Testis (tissue), 2 donors: ENCODE results near the gene NFATC1.

Experiments
- POLR2A ChIP-seq: fragments of 450-650 bp; IDR thresholded peaks from one replicate; pipeline ENCODE4 v1.6.1; 2017; ENCODE audit warnings: antibody characterized with exemption, mild to moderate bottlenecking, moderate library complexity
- TF ChIP-seq, protein P1 (sequence below), 3 experiments: fragments of 450-650 bp in 2 of 3; fragments of 200-600 bp in 1 of 3; sonication (generic) in 1 of 3; IDR thresholded peaks; one replicate each; pipeline ENCODE4 v1.5.1; 2016 to 2019; ENCODE audit warnings: antibody characterized with exemption in 3 of 3, mild to moderate bottlenecking in 2 of 3, moderate library complexity in 1 of 3

DNA sequence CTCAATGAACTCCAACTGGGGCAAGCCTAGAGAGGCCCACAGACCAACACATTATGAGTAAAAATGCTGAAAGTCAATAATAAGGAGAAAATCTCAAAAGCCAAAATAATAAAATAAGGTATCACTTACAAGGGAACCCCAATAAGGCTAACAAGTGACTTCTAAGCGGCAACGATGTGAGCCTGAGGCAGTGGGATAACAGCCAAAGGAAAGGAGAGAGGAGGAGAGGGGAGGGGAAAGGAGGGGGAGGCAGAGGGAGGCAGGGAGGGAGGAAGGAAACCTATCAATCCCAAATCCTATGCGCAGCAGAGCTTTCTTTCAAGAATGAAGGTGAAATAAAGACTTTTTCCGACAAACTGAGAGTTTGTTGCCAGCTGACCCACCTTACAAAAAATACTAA lies 6.0 kb upstream of the NFATC1 start:
- no peak for TF ChIP-seq POLR2A
- TF ChIP-seq, protein P1, sequence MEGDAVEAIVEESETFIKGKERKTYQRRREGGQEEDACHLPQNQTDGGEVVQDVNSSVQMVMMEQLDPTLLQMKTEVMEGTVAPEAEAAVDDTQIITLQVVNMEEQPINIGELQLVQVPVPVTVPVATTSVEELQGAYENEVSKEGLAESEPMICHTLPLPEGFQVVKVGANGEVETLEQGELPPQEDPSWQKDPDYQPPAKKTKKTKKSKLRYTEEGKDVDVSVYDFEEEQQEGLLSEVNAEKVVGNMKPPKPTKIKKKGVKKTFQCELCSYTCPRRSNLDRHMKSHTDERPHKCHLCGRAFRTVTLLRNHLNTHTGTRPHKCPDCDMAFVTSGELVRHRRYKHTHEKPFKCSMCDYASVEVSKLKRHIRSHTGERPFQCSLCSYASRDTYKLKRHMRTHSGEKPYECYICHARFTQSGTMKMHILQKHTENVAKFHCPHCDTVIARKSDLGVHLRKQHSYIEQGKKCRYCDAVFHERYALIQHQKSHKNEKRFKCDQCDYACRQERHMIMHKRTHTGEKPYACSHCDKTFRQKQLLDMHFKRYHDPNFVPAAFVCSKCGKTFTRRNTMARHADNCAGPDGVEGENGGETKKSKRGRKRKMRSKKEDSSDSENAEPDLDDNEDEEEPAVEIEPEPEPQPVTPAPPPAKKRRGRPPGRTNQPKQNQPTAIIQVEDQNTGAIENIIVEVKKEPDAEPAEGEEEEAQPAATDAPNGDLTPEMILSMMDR (IDR thresholded peaks at IDR 0.05): no peak
